K562 (cell line): ENCODE data around the gene NHLH1. TPM values are rescaled to one million over a fixed set of nuclear protein-coding genes. Genes with fewer than 3 reads are reported as not detected.

Source experiments
- BCOR ChIP-seq: fragments of 450-650 bp; IDR thresholded peaks from 2 replicates; pipeline ENCODE4 v1.6.1; 2016
- CREB5 ChIP-seq: fragments of 250-450 bp; sonication (Bioruptor Pico); IDR thresholded peaks from 2 replicates; pipeline ENCODE4 v1.5.0; 2020; ENCODE audit warnings: mild to moderate bottlenecking
- GMEB1 ChIP-seq: fragments of 250-450 bp; sonication (Bioruptor Pico); IDR thresholded peaks from 2 replicates; pipeline ENCODE4 v1.4.0; 2020; ENCODE audit warnings: mild to moderate bottlenecking
- HDAC1 ChIP-seq, 2 experiments: fragments of 450-650 bp; IDR thresholded peaks; 2 replicates each; pipeline ENCODE4 v1.6.1; 2016 to 2017; ENCODE audit warnings: inconsistent platforms in 1 of 2, mild to moderate bottlenecking in 1 of 2, moderate library complexity in 1 of 2
- HSF4 ChIP-seq: fragments of 250-450 bp; sonication (Bioruptor Pico); IDR thresholded peaks from 2 replicates; pipeline ENCODE4 v2.1.2; 2022; ENCODE audit warnings: mild to moderate bottlenecking, moderate library complexity, borderline replicate concordance
- KDM4B ChIP-seq, 2 experiments: fragments of 450-650 bp in 1 of 2; sonication (generic) in 1 of 2; IDR thresholded peaks; 2 replicates each; pipeline ENCODE4 v1.6.1; 2016 to 2017; ENCODE audit warnings: borderline replicate concordance in 2 of 2, antibody characterized with exemption in 1 of 2, low read depth in 1 of 2, mild to moderate bottlenecking in 1 of 2
- KHSRP ChIP-seq: fragments of 450-650 bp; IDR thresholded peaks from 2 replicates; pipeline ENCODE4 v1.6.1; 2017
- MBD1 ChIP-seq: fragments of 250-450 bp; sonication (Bioruptor Pico); IDR thresholded peaks from 2 replicates; pipeline ENCODE4 v1.8.0; 2022; ENCODE audit warnings: inconsistent platforms
- NEUROD1 ChIP-seq: fragments of 150-350 bp; IDR thresholded peaks from 2 replicates; pipeline ENCODE4 v1.6.1; 2014; ENCODE audit warnings: borderline replicate concordance, low read length, low read depth; ENCODE audit not compliant: partially characterized antibody
- POLR2H ChIP-seq: IDR thresholded peaks from 2 replicates; pipeline ENCODE4 v1.6.1; 2016; ENCODE audit warnings: missing genetic modification characterization, low read depth, mild to moderate bottlenecking, control low read depth, missing compliant biosample characterization, moderate library complexity
- PREB ChIP-seq: sonication (generic); formaldehyde crosslinking; IDR thresholded peaks from 2 replicates; pipeline ENCODE4 v1.8.1; 2023; ENCODE audit warnings: mild to moderate bottlenecking, missing genetic modification reagents
- PTBP1 ChIP-seq: fragments of 200-400 bp; formaldehyde crosslinking; IDR thresholded peaks from 2 replicates; pipeline ENCODE4 v1.6.1; 2017; ENCODE audit warnings: low read depth, low read length
- SETDB1 ChIP-seq: IDR thresholded peaks from one replicate; pipeline ENCODE4 v1.6.1; 2012; ENCODE audit warnings: low read length, control low read depth, inconsistent platforms
- SRF ChIP-seq, 2 experiments: fragments of 250-450, 450-650 bp in 1 of 2; sonication (Bioruptor Pico) in 1 of 2; sonication (generic) in 1 of 2; formaldehyde crosslinking; IDR thresholded peaks; 2 replicates each; pipeline versions ENCODE4 v1.5.0 to v1.5.1; 2020 to 2022; ENCODE audit warnings: mild to moderate bottlenecking in 1 of 2, missing genetic modification reagents in 1 of 2
- SRSF7 ChIP-seq: fragments of 200-400 bp; formaldehyde crosslinking; optimal IDR thresholded peaks from 2 replicates; pipeline ENCODE3; 2017; ENCODE audit warnings: mild to moderate bottlenecking, low read depth, low read length
- TOE1 ChIP-seq, 2 experiments: fragments of 450-650 bp in 1 of 2; sonication (generic) in 1 of 2; formaldehyde crosslinking in 1 of 2; IDR thresholded peaks; 2 replicates each; pipeline versions ENCODE4 v1.7.1 to v1.8.0; 2016 to 2022; ENCODE audit warnings: borderline replicate concordance in 2 of 2, mild to moderate bottlenecking in 2 of 2, antibody characterized with exemption in 1 of 2, inconsistent platforms in 1 of 2, low read depth in 1 of 2, missing genetic modification reagents in 1 of 2, moderate library complexity in 1 of 2
- ZBTB26 ChIP-seq: fragments of 450-650 bp; formaldehyde crosslinking; IDR thresholded peaks from 2 replicates; pipeline ENCODE4 v1.4.0; 2022; ENCODE audit warnings: missing genetic modification characterization
- ZNF431 ChIP-seq: sonication (generic); formaldehyde crosslinking; IDR thresholded peaks from 2 replicates; pipeline ENCODE4 v1.8.0; 2022; ENCODE audit warnings: mild to moderate bottlenecking, missing genetic modification reagents
- ZNF589 ChIP-seq: fragments of 200-800 bp; sonication (Bioruptor generic); IDR thresholded peaks from 2 replicates; pipeline ENCODE4 v1.6.1; 2016; ENCODE audit warnings: low read depth, missing genetic modification characterization, missing compliant biosample characterization
- ZNF668 ChIP-seq: fragments of 250-450 bp; sonication (Bioruptor Pico); IDR thresholded peaks from 2 replicates; pipeline ENCODE4 v1.8.0; 2022; ENCODE audit warnings: mild to moderate bottlenecking, inconsistent platforms
- polyA plus RNA-seq, 8 experiments: library from polyadenylated mRNA; depleted of rRNA in 4 of 8; stranded (reverse) in 5 of 8; unstranded in 3 of 8; fragments of >200 nt; fragmentation: Nextera tagmentation in 2 of 8; fragmentation: Illumina TruSeq in 1 of 8; extraction: Ambion mirVana in 2 of 8; extraction: Trizol in 1 of 8; gene quantifications; 2 replicates each; pipeline versions ENCODE4 v1.2.1 to v1.2.3, GENCODE V29; 2011 to 2014; ENCODE audit warnings: inconsistent platforms in 1 of 8, missing spikeins in 1 of 8
- total RNA-seq, 7 experiments: library from RNA; depleted of rRNA in 6 of 7; stranded (reverse); fragments of >200 nt in 6 of 7; fragmentation: Illumina TruSeq in 2 of 7; extraction: Trizol in 2 of 7; gene quantifications; 2 replicates each; pipeline versions ENCODE4 v1.2.1 to v1.2.3, GENCODE V29; 2011 to 2021; ENCODE audit warnings: low replicate concordance in 1 of 7

NHLH1 gene
- total and polyA plus RNA-seq, 9 of the 15 experiments (the other 6 are each of a cell fraction or from before 2014, with no cell fraction given): 0.09 to 1.3 (median 0.35) TPM; not detected in 1

GRCh38 chr1:160362168-160362957, 4.5 kb upstream of the NHLH1 start (continued):
- no peak for TF ChIP-seq GMEB1 (CRISPR knock-in tag)
- peak; percentile 85 for TF ChIP-seq POLR2H
- peak; percentile 10 for TF ChIP-seq NEUROD1
- no peak for TF ChIP-seq KHSRP
- TF ChIP-seq HDAC1 (IDR thresholded peaks at IDR 0.05): no peak; a peak in 1 of 4 replicates
- no peak for TF ChIP-seq SRSF7
- TF ChIP-seq SETDB1: no peak
- TF ChIP-seq SRF (CRISPR knock-in tag; IDR thresholded peaks at IDR 0.05): no peak
- TF ChIP-seq ZBTB26 (CRISPR knock-in tag): peak; percentile 71
- TF ChIP-seq ZNF668 (CRISPR knock-in tag): no peak
- TF ChIP-seq ZNF589: peak; percentile 95
- TF ChIP-seq BCOR: peak; percentile 8; the same call in 1 of the 2 replicates
- TF ChIP-seq KDM4B (IDR thresholded peaks at IDR 0.05; ENCODE audit: borderline replicate concordance in 2 of 2, low read depth in 1 of 2): peak in 1 of 2 experiments; percentile 39; a peak in 1 of 4 replicates
- TF ChIP-seq PREB (CRISPR knock-in tag): no peak
- no peak for TF ChIP-seq CREB5
- no peak for TF ChIP-seq ZNF431 (CRISPR knock-in tag)
- no peak for TF ChIP-seq MBD1
- peak; percentile 71; the same call in 1 of the 2 replicates for TF ChIP-seq HSF4
- TF ChIP-seq PTBP1: no peak
- peak; percentile 25; the same call in 1 of the 2 replicates for TF ChIP-seq TOE1 (IDR thresholded peaks at IDR 0.05; ENCODE audit: borderline replicate concordance)
- TF ChIP-seq TOE1 (CRISPR knock-in tag; IDR thresholded peaks at IDR 0.05; ENCODE audit: borderline replicate concordance, low read depth): no peak
